PC-9 (cell line): ENCODE measurements around the gene ZMYND11.

Experiments
- EZH2 ChIP-seq: fragments of 200-600 bp; sonication (generic); IDR thresholded peaks from 2 replicates; pipeline ENCODE4 v1.8.0; 2017; ENCODE audit warnings: antibody characterized with exemption, low read depth
- TF ChIP-seq, protein P1 (sequence below): fragments of 200-600 bp; sonication (generic); conservative IDR thresholded peaks from 2 replicates; pipeline ENCODE4 v1.6.1; 2017; ENCODE audit warnings: mixed run types, antibody characterized with exemption, mild to moderate bottlenecking, moderate library complexity

DNA sequence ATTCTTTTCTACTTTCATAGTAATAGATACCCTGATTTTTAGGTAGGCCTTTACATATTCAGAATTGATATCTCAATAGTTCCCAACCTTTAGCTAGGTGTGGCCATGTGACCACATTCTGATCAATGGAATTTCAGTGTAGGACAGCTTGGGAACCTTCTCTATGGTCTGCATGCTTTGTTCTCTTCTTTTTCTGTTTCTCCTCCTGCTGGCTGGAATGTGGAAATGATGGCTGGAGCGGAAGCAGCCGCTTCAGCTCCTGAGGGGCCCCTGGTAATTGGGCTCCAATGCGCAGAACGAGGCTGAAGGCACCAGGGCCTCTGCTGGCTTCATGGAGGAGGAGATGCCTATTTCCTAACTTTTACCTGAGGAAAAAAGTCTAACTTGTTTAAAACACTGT is 152.6 kb downstream of the ZMYND11 start:
- TF ChIP-seq, protein P1, sequence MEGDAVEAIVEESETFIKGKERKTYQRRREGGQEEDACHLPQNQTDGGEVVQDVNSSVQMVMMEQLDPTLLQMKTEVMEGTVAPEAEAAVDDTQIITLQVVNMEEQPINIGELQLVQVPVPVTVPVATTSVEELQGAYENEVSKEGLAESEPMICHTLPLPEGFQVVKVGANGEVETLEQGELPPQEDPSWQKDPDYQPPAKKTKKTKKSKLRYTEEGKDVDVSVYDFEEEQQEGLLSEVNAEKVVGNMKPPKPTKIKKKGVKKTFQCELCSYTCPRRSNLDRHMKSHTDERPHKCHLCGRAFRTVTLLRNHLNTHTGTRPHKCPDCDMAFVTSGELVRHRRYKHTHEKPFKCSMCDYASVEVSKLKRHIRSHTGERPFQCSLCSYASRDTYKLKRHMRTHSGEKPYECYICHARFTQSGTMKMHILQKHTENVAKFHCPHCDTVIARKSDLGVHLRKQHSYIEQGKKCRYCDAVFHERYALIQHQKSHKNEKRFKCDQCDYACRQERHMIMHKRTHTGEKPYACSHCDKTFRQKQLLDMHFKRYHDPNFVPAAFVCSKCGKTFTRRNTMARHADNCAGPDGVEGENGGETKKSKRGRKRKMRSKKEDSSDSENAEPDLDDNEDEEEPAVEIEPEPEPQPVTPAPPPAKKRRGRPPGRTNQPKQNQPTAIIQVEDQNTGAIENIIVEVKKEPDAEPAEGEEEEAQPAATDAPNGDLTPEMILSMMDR: peak; percentile 43; the same call in 1 of the 2 replicates
- TF ChIP-seq EZH2: no peak
